GM12878 (cell line): ENCODE data around the gene SEC22C. TPM values are rescaled to one million over a fixed set of nuclear protein-coding genes. Genes with fewer than 3 reads are reported as not detected.

Experiments used
- ATAC-seq: fragments of 200-7000 bp; cut with Tn5 transposase; 3 replicates; pipeline ENCODE4 v1.9.1; 2020; ENCODE audit warnings: mild to moderate bottlenecking, moderate library complexity
- BruUV-seq: library from RNA; stranded (reverse); fragments of 400-500 nt; replicated peaks from 2 replicates; lab custom pipeline; 2021; lab: Mats Ljungman, UMichigan
- CTCF ChIA-PET: fragments of 300-600 bp; sonication (Branson Sonifier 250); formaldehyde crosslinking; extraction: SDS; loops from one replicate; lab custom pipeline; 2021; ENCODE audit warnings: inconsistent platforms; lab: Yijun Ruan, JAX
- POLR2A ChIA-PET: fragments of 350-600 bp; formaldehyde crosslinking; extraction: SDS; loops from one replicate; lab custom pipeline; 2021; ENCODE audit warnings: inconsistent platforms; lab: Charles Lee
- RAD21 ChIA-PET: fragments of 300-600 bp; sonication (Branson Sonifier 250); formaldehyde crosslinking; loops from one replicate; lab custom pipeline; 2023; ENCODE audit warnings: antibody characterized with exemption; ENCODE audit not compliant: unreplicated experiment; lab: Charles Lee
- SMC1A ChIA-PET: fragments of 300-600 bp; sonication (Branson Sonifier 250); formaldehyde crosslinking; loops from one replicate; lab custom pipeline; 2023; ENCODE audit not compliant: unreplicated experiment, uncharacterized antibody; lab: Charles Lee
- DNase-seq: peaks from one replicate; pipeline ENCODE4 v3.0.0-alpha.2; 2011; ENCODE audit warnings: low read depth, low spot score
- FAIRE-seq: peaks from 3 replicates; lab custom pipeline; 2011; peaks lifted over from hg19 to GRCh38; lab: Jason Lieb, UNC
- H2AFZ ChIP-seq: 2 replicates; pipeline ENCODE4 v1.6.0; 2011; ENCODE audit warnings: low read depth, low read length, control low read depth; ENCODE audit not compliant: control insufficient read depth
- H3K27ac ChIP-seq: 2 replicates; pipeline ENCODE4 v1.5.1; 2011; ENCODE audit warnings: control low read depth; ENCODE audit not compliant: control insufficient read depth, insufficient read depth
- H3K27me3 ChIP-seq, 2 experiments: replicated peaks in 1 of 2; 2 replicates each; pipeline versions ENCODE4 v1.6.0 to v1.6.1; 2011; ENCODE audit warnings: low read length in 1 of 2; ENCODE audit not compliant: control insufficient read depth in 2 of 2, insufficient read depth in 2 of 2
- H3K36me3 ChIP-seq, 2 experiments: 2 replicates each; pipeline ENCODE4 v1.5.1; 2011; ENCODE audit warnings: low read length in 1 of 2; ENCODE audit not compliant: control insufficient read depth in 2 of 2, insufficient read depth in 2 of 2
- H3K4me1 ChIP-seq: 2 replicates; pipeline ENCODE4 v1.6.1; 2011; ENCODE audit warnings: mild to moderate bottlenecking, low read length, moderate library complexity, mixed read lengths; ENCODE audit not compliant: control insufficient read depth, insufficient read depth
- H3K4me2 ChIP-seq: 2 replicates; pipeline ENCODE4 v1.6.0; 2011; ENCODE audit warnings: control low read depth; ENCODE audit not compliant: control insufficient read depth, insufficient read depth
- H3K4me3 ChIP-seq: fragments of 200-600 bp; sonication (generic); 2 replicates; pipeline ENCODE4 v1.5.1; 2016
- H3K79me2 ChIP-seq: 2 replicates; pipeline ENCODE4 v1.6.0; 2011; ENCODE audit warnings: low read length; ENCODE audit not compliant: control insufficient read depth, insufficient read depth
- H3K9ac ChIP-seq: 2 replicates; pipeline ENCODE4 v1.8.0; 2011; ENCODE audit warnings: low read length, control low read depth, mixed read lengths; ENCODE audit not compliant: control insufficient read depth, insufficient read depth
- H3K9me3 ChIP-seq: replicated peaks from 3 replicates; pipeline ENCODE4 v1.5.1; 2011; ENCODE audit warnings: mild to moderate bottlenecking, low read length; ENCODE audit not compliant: control insufficient read depth, insufficient read depth
- H4K20me1 ChIP-seq: 2 replicates; pipeline ENCODE4 v1.6.0; 2011; ENCODE audit not compliant: control insufficient read depth, insufficient read depth
- ASH2L ChIP-seq: fragments of 300-600, 200-600 bp; sonication (generic); IDR thresholded peaks from 2 replicates; pipeline ENCODE4 v1.6.1; 2017; ENCODE audit warnings: low read depth, mild to moderate bottlenecking, borderline replicate concordance
- ATF7 ChIP-seq: fragments of 450-650 bp; IDR thresholded peaks from 2 replicates; pipeline ENCODE4 v1.6.1; 2016; ENCODE audit warnings: low read depth, mild to moderate bottlenecking
- BRCA1 ChIP-seq: IDR thresholded peaks from 2 replicates; pipeline ENCODE4 v1.6.1; 2011; ENCODE audit warnings: low read depth, low read length, improper control_type of control experiment
- CREM ChIP-seq: IDR thresholded peaks from 2 replicates; pipeline ENCODE4 v1.6.1; 2014; ENCODE audit warnings: antibody characterized with exemption, low read depth
- DPF2 ChIP-seq: fragments of 450-650 bp; IDR thresholded peaks from 2 replicates; pipeline ENCODE4 v1.6.1; 2017; ENCODE audit warnings: mild to moderate bottlenecking
- EGR1 ChIP-seq, 2 experiments: IDR thresholded peaks; 1 replicate in 1 of 2; 2 replicates in 1 of 2; pipeline ENCODE4 v1.6.1; 2011 to 2012; ENCODE audit warnings: low read depth in 2 of 2, low read length in 2 of 2, borderline replicate concordance in 1 of 2, mild to moderate bottlenecking in 1 of 2, moderate library complexity in 1 of 2
- EP300 ChIP-seq, 2 experiments: fragments of 150-350 bp in 1 of 2; IDR thresholded peaks; 2 replicates each; pipeline ENCODE4 v1.6.1; 2011 to 2012; ENCODE audit warnings: low read depth in 2 of 2, low read length in 2 of 2, borderline replicate concordance in 1 of 2, improper control_type of control experiment in 1 of 2, inconsistent platforms in 1 of 2; ENCODE audit not compliant: control insufficient read depth in 1 of 2
- FOS ChIP-seq: IDR thresholded peaks from 3 replicates; pipeline ENCODE4 v1.6.1; 2011; ENCODE audit warnings: borderline replicate concordance; ENCODE audit not compliant: insufficient read length; ENCODE audit errors: extremely low read depth
- GABPA ChIP-seq: IDR thresholded peaks from 2 replicates; pipeline ENCODE4 v1.6.1; 2014; ENCODE audit warnings: antibody characterized with exemption, low read depth, mild to moderate bottlenecking, inconsistent platforms
- IKZF2 ChIP-seq, 2 experiments: fragments of 450-650 bp; IDR thresholded peaks; 2 replicates each; pipeline ENCODE4 v1.6.1; 2017; ENCODE audit warnings: mild to moderate bottlenecking in 2 of 2, moderate library complexity in 2 of 2
- IRF4 ChIP-seq: IDR thresholded peaks from 2 replicates; pipeline ENCODE4 v1.6.1; 2011; ENCODE audit warnings: low read depth, low read length
- NR2F1 ChIP-seq: fragments of 450-650 bp; conservative IDR thresholded peaks from 2 replicates; pipeline ENCODE4 v1.6.1; 2017; ENCODE audit warnings: mild to moderate bottlenecking
- PML ChIP-seq: IDR thresholded peaks from 2 replicates; pipeline ENCODE4 v1.6.1; 2012; ENCODE audit warnings: low read length, inconsistent platforms
- SREBF2 ChIP-seq: IDR thresholded peaks from 2 replicates; pipeline ENCODE4 v1.6.1; 2012; ENCODE audit warnings: mild to moderate bottlenecking, low read length
- ZNF207 ChIP-seq: fragments of 450-650 bp; IDR thresholded peaks from 2 replicates; pipeline ENCODE4 v1.6.1; 2014; ENCODE audit warnings: antibody characterized with exemption, mild to moderate bottlenecking, borderline replicate concordance
- ZNF622 ChIP-seq: fragments of 450-650 bp; IDR thresholded peaks from 2 replicates; pipeline ENCODE4 v1.6.1; 2017; ENCODE audit warnings: mild to moderate bottlenecking, inconsistent platforms
- ZZZ3 ChIP-seq: IDR thresholded peaks from 2 replicates; pipeline ENCODE4 v1.6.1; 2011; ENCODE audit warnings: low read depth; ENCODE audit not compliant: control insufficient read depth, insufficient read length
- WGBS: methylation state at CpG from one replicate; pipeline ENCODE4 v1.1.6; 2016; ENCODE audit warnings: low lambda C conversion rate; ENCODE audit not compliant: insufficient replicate concordance, insufficient coverage; ENCODE audit errors: missing lambda C conversion rate; 5-methylcytosine and 5-hydroxymethylcytosine counted together
- in situ Hi-C: fragments of 300-500 bp; cut with MboI; formaldehyde crosslinking; loops from 9 replicates; pipeline ENCODE4 v1.14.3; 2018; ENCODE audit warnings: mixed read lengths
- intact Hi-C: fragments of 100-400 bp; cut with micrococcal nuclease; formaldehyde crosslinking; loops from one replicate; pipeline ENCODE4 v1.14.2; 2022; ENCODE audit not compliant: unreplicated experiment
- polyA plus RNA-seq, 11 experiments: library from polyadenylated mRNA; depleted of rRNA in 4 of 11; unstranded in 6 of 11; stranded (reverse) in 5 of 11; fragments of >200 nt; fragmentation: Nextera tagmentation in 4 of 11; fragmentation: Illumina TruSeq in 1 of 11; extraction: Ambion mirVana in 4 of 11; extraction: Trizol in 1 of 11; gene quantifications; 1 replicate in 1 of 11; 2 replicates in 10 of 11; pipeline versions ENCODE4 v1.2.1 to v1.2.3, GENCODE V29; 2011 to 2016; ENCODE audit warnings: inconsistent platforms in 2 of 11, missing spikeins in 2 of 11, low read depth in 1 of 11
- total RNA-seq, 4 experiments: library from RNA; depleted of rRNA in 3 of 4; stranded (reverse); fragments of >200 nt in 3 of 4; fragmentation: Illumina TruSeq in 1 of 4; extraction: Trizol in 1 of 4; gene quantifications; 2 replicates each; pipeline versions ENCODE4 v1.2.1 to v1.2.3, GENCODE V29; 2013 to 2021

SEC22C gene
- total and polyA plus RNA-seq, 10 of the 15 experiments (the other 5 are each of a cell fraction or from before 2014, with no cell fraction given), result 15.6 to 47.0 (median 39.1) TPM

- no peak overlapping the region for H3K4me2 ChIP-seq
- H4K20me1 ChIP-seq, result no peaks in the 10 kb centered on the region
- peaks cover 6% of the 10 kb centered on the region; the same call in 1 of the 2 replicates for H3K4me1 ChIP-seq
- H3K4me3 ChIP-seq, result no peak overlapping the region
- ChIA-PET POLR2A (no interaction called here), SMC1A (no interaction called here), CTCF (no interaction called here), RAD21 (no interaction called here)
- no peaks in the 10 kb centered on the region for H3K36me3 ChIP-seq
- BruUV-seq, result no TSS peak
- H3K9ac ChIP-seq, result no peak overlapping the region
- in situ Hi-C loops (no loop called here), intact Hi-C loops (no loop called here)
- H3K27me3 ChIP-seq, result peaks cover 6 to 13% of the 10 kb centered on the region in 2 experiments
- TF ChIP-seq PML, result no peak
- no peak for TF ChIP-seq EP300 (IDR thresholded peaks at IDR 0.05; ENCODE audit: borderline replicate concordance in 1 of 2, control insufficient read depth in 1 of 2, low read depth in 2 of 2, low read length in 2 of 2)
- no peak for TF ChIP-seq ASH2L
- no peak for TF ChIP-seq ZNF207
- no peak for TF ChIP-seq ZNF622
- TF ChIP-seq IKZF2 (IDR thresholded peaks at IDR 0.05), result no peak
- no peak for TF ChIP-seq DPF2
- no peak for TF ChIP-seq GABPA
- no peak for TF ChIP-seq CREM
- TF ChIP-seq NR2F1, result no peak
- TF ChIP-seq FOS, result no peak
- no peak for TF ChIP-seq SREBF2
- no peak for TF ChIP-seq IRF4
- TF ChIP-seq ZZZ3, result no peak
- no peak for TF ChIP-seq BRCA1
- TF ChIP-seq EGR1 (IDR thresholded peaks at IDR 0.05; ENCODE audit: borderline replicate concordance in 1 of 2, low read depth in 2 of 2, low read length in 2 of 2), result no peak
- TF ChIP-seq ATF7, result no peak
- FAIRE-seq, result no peak
- 34% methylated on average over 4 of the region's 4 CpGs for WGBS
- no peak overlapping the region for H3K27ac ChIP-seq
- no peak overlapping the region for H2AFZ ChIP-seq
- H3K9me3 ChIP-seq, result no peaks in the 10 kb centered on the region
- ATAC-seq, result no peak
- DNase-seq, result no peak
- H3K79me2 ChIP-seq, result no peaks in the 10 kb centered on the region
Measured at GRCh38 chr3:42503251-42503924, 78.4 kb downstream of the SEC22C start.
